HG03280 (cell line): ENCODE measurements around the gene KCNJ5.

Source experiments
- ATAC-seq: cut with Tn5 transposase; IDR thresholded peaks from one replicate; pipeline ENCODE4 v1.9.1; 2021; ENCODE audit warnings: mild to moderate bottlenecking, moderate library complexity; ENCODE audit not compliant: unreplicated experiment

Gene KCNJ5

DNA sequence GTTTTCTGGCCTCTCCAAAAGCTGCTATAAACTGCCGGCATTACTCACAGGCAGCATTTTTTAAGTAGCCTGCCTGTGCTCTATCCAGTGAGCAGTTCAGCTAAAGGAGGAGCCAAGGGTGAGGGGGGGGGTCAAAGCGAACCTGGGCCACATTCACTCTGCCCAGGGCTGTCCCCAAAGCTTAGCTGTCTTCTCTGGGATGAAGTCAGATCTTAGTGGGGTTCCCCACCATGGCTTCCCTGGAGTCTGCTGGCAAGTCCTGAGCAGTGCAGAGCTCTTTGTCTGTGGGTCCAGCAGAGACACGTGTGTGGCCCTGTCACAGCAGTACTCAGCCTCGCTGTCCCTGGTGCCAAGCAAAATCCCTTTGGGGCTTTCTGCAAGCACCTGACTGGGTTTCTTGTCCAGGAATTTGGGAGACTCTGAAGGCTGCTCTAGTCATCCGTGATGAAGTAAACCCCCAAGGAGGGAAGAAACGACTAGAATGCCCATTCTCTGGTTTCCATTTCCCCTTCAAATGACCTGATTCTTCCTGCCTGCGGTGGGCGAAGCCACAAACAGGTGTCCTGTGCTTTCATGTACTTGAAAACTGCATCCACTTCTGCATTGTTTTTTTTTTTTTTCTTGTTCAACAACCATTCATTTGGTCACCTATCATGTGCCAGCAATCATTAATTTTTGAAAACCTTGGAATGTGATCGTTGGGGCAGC lies 2.6 kb downstream of the KCNJ5 start:
- no peak for ATAC-seq

DNA sequence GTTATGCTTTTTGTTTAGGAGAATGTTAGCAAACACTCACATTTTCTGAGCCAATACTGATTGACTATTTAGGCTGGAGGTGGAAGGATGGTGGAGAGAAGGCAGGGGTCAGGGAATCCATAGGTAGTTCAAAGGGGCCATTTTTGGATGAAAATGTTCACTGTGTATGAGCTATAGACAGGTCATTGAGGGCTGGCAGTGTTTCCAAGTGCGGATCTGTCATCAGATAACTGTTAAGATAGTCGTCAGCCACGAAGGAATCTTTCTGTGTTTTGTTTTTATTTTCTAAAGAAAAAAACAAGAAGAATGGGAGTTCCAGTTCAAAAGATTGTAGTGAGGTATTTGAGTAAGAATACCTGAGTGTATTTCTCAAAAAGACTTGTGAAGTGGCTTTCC lies 3.1 kb downstream of the KCNJ5 start:
- ATAC-seq: no peak

- no peak for ATAC-seq
Measured at GRCh38 chr11:128894685-128895084, 3.5 kb downstream of the KCNJ5 start.

DNA sequence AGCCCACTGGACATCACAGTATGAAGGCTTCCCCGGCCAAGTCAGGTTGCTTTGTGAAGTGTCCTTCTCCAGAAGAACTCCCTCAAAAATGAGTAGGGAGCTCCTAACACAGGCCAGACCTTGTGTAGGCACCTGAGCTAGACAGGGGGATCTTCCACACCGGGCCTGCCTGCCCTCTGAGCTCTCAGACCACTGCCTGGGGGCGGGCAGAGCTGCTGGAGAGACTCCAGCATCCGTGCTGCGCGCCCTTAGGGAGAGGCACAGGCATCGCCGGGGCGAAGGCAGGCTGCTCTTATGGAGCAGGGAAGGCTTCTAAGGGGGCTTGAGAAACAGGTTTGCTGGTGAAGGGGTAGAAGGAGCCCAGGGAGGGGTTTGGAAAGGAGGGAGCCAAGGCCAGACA lies 4.4 kb downstream of the KCNJ5 start:
- no peak for ATAC-seq

DNA sequence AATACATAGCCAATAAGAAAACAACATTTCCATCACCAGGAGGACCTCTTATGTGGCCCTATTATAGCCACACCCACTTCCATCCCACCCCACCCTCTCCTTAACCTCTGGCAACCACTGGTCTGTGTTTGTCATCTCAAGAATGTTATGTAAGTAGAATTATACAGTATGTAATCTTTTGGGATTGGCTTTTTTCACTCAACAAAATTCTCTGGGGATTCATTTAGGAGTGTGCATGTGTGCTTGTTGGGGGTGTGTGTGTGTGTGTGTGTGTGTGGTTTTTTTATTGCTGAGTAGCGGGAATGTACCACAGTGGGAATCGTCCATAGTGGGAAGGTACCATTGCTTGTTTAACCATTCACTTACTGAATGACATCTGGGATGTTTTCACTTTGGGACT lies 5.2 kb downstream of the KCNJ5 start:
- ATAC-seq: no peak

DNA sequence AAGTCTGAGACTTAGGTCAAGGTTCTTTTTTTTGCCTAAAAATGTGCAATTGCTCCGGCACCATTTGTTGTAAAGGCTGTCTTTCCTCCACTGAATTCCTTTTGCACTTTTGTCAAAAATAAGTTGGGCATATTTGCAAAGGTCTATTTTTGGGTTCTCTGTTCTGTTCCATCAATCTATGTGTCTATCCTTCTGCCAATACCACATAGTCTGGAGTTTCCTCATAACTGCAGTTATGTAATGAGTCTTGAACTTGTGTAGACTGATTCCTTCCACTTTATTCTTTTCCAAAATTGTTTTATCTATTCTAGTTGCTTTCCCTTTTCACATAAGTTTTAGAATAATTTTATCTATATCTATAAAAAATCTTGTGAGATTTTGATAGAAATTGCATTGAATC lies 6.7 kb downstream of the KCNJ5 start:
- no peak for ATAC-seq

- ATAC-seq: no peak
Measured at GRCh38 chr11:128898580-128899344, 7.6 kb downstream of the KCNJ5 start.

- ATAC-seq: no peak
Measured at GRCh38 chr11:128900468-128900867, 9.3 kb downstream of the KCNJ5 start.

- ATAC-seq: no peak
Measured at GRCh38 chr11:128901653-128902514, 10.7 kb downstream of the KCNJ5 start.

GRCh38 chr11:128902515-128903066 lies 11.4 kb downstream of the KCNJ5 start:
- ATAC-seq: no peak

- ATAC-seq: no peak
Measured at GRCh38 chr11:128903248-128904061, 12.3 kb downstream of the KCNJ5 start.

GRCh38 chr11:128904303-128904655 lies 13.1 kb downstream of the KCNJ5 start:
- ATAC-seq: no peak

DNA sequence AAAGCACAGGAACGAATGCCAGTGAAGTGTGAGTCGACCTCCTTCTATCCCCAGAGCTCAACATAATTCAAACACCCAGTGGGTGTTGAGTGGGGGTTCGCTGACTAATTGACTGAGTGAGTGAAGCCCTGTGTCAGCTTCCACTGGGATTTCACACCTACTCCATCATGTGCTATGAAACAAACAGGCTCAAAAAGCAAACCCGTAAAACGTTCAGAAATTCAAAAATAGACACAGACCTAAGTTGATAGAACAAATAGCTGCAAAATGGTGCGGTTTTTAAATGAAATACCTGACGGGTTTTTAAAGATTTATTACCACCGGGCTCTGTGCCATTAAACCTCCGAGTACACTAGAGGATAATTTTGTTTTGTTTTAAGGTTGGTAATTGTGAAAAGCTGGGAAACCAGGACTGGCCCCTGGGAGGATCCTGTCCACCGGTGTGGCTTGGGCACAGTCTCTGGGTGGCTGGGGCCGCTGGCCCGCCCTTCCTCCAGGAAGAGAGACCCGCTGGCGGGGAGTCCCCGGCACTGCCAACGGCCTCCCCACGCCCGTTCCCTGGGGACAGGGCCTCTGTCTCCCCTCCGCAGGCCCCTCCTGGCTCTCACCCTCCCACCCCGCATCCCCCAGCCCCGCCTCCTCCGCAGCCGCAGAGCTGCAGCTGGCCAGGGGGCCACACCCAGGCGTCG lies 13.6 kb downstream of the KCNJ5 start:
- ATAC-seq: no peak

- no peak for ATAC-seq
Measured at GRCh38 chr11:128905345-128906184, 14.4 kb downstream of the KCNJ5 start.

DNA sequence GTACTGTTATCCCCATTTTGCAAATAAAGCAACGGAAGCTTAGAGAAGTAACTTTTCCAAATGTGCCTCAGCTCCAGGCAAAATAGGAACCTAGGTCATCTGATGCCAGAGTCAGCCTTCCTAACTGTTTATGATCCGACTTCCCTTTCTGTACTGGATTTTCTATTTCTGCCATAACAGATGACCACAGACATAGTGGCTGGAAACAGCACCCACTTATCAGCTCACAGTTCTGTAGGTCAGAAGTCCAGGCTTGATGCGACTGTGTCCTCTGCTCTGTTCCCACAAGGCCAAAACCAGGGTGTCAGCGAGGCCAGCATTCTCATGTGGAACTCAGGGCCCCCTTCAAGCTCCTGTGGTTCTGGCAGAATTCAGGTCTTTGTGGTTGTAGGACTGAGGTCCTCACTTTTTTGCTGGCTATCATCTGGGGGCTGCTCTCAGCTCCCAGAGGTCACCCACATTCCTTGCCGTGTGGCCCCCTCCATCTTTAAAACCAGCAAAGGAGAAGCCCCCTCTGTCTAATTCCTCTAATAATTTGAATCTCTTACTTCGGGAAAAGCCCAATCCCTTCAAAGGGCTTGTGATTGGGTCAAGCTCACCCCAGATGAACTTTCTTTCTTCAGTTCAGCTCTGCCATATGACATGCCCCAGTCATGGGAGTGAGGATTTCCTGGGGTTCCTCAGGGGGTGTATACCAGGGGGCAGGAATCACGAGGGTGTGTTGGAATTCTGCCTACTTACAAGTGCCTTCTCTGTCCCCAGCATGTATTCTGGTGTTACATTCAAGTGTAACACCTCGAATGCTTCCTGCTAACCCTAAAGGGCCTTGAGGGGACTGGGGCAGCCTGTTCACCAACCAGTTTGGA lies 15.3 kb downstream of the KCNJ5 start:
- no peak for ATAC-seq

DNA sequence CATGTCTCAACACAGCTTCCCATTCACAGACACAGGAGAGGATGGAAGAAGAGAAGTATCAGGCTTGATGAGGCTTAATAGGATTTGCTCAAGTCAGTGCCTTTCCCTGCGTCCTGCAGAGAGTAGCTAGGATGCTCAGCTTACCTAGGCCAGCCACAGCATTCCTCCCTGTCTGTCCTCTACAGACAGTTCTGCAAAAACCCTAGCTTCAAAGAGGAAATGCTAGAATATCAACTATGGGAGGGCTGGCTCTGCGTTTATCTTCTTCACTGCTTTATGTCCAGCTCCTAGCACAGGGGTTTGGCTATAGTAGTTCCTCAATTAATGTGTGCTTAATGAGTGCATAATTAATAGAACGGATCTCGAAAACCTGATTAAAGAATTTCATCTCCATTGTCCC lies 16.4 kb downstream of the KCNJ5 start:
- no peak for ATAC-seq

GRCh38 chr11:128908391-128909246 lies 17.5 kb downstream of the KCNJ5 start:
- ATAC-seq: no peak
